K562 (cell line): ENCODE results near the gene KIF20A.

Experiments
- EZH2 ChIP-seq: IDR thresholded peaks from 2 replicates; pipeline ENCODE4 v1.6.1; 2012; ENCODE audit warnings: low read depth, mild to moderate bottlenecking, inconsistent platforms, low read length, borderline replicate concordance
- HNRNPK ChIP-seq: fragments of 200-400 bp; formaldehyde crosslinking; IDR thresholded peaks from one replicate; pipeline ENCODE4 v1.6.1; 2018; ENCODE audit warnings: mild to moderate bottlenecking, low read depth, low read length; ENCODE audit not compliant: poor library complexity, severe bottlenecking
- MAZ ChIP-seq, 2 experiments: fragments of 450-650 bp in 1 of 2; sonication (generic) in 1 of 2; formaldehyde crosslinking; IDR thresholded peaks in 1 of 2; conservative IDR thresholded peaks in 1 of 2; 2 replicates each; pipeline versions ENCODE4 v1.4.0 to v1.5.0; 2020; ENCODE audit warnings: mild to moderate bottlenecking in 1 of 2, missing genetic modification reagents in 1 of 2
- MED1 ChIP-seq: sonication (generic); formaldehyde crosslinking; IDR thresholded peaks from 2 replicates; pipeline ENCODE4 v1.8.1; 2023; ENCODE audit warnings: missing genetic modification reagents, borderline replicate concordance
- NR2C2 ChIP-seq, 2 experiments: fragments of 200-800 bp in 1 of 2; sonication (Bioruptor generic) in 1 of 2; sonication (generic) in 1 of 2; formaldehyde crosslinking in 1 of 2; IDR thresholded peaks; 2 replicates each; pipeline versions ENCODE4 v1.6.1 to v1.8.0; 2016 to 2022; ENCODE audit warnings: mild to moderate bottlenecking in 1 of 2, missing compliant biosample characterization in 1 of 2, missing genetic modification characterization in 1 of 2, missing genetic modification reagents in 1 of 2
- POLR2AphosphoS2 ChIP-seq: IDR thresholded peaks from 2 replicates; pipeline ENCODE4 v1.6.1; 2012; ENCODE audit warnings: low read length, improper control_type of control experiment
- RFX5 ChIP-seq: IDR thresholded peaks from 2 replicates; pipeline ENCODE4 v1.6.1; 2011; ENCODE audit warnings: low read depth, mild to moderate bottlenecking, improper control_type of control experiment, low read length
- SAP30 ChIP-seq: fragments of 200-600 bp; sonication (generic); IDR thresholded peaks from 2 replicates; pipeline ENCODE4 v1.6.1; 2012; ENCODE audit warnings: borderline replicate concordance, low read depth, mild to moderate bottlenecking, moderate library complexity, low read length, control low read depth, inconsistent platforms; ENCODE audit not compliant: insufficient read depth, poor library complexity, severe bottlenecking

GRCh38 chr5:138230261-138230660 lies 51.3 kb downstream of the KIF20A start:
- no peak for TF ChIP-seq MED1
- no peak for TF ChIP-seq NR2C2 (CRISPR knock-in tag; IDR thresholded peaks at IDR 0.05)
- TF ChIP-seq NR2C2 (tag; IDR thresholded peaks at IDR 0.05), result no peak
- no peak for TF ChIP-seq RFX5
- TF ChIP-seq SAP30, result no peak
- TF ChIP-seq MAZ (CRISPR knock-in tag; conservative IDR thresholded peaks at IDR 0.05 in 1 of 2, IDR thresholded peaks at IDR 0.05 in 1 of 2), result no peak
- TF ChIP-seq EZH2, result no peak
- no peak for TF ChIP-seq POLR2AphosphoS2
- no peak for TF ChIP-seq HNRNPK
